MG63 (cell line): ENCODE results near the gene ASPHD2. TPM values are rescaled to one million over a fixed set of nuclear protein-coding genes. Genes with fewer than 3 reads are reported as not detected.

Experiments used
- DNase-seq: peaks from one replicate; pipeline ENCODE4 v3.0.0-alpha.2; 2020
- H3K27me3 ChIP-seq: fragments of 250-450 bp; sonication (Bioruptor Pico); 2 replicates; pipeline ENCODE4 v1.5.1; 2020; ENCODE audit warnings: mild to moderate bottlenecking, moderate library complexity
- H3K36me3 ChIP-seq: fragments of 250-450 bp; sonication (Bioruptor Pico); 2 replicates; pipeline ENCODE4 v1.5.1; 2020; ENCODE audit warnings: mild to moderate bottlenecking, moderate library complexity
- H3K4me3 ChIP-seq: fragments of 250-450 bp; sonication (Bioruptor Pico); 2 replicates; pipeline ENCODE4 v1.5.1; 2020; ENCODE audit warnings: mild to moderate bottlenecking, moderate library complexity
- H3K9me3 ChIP-seq: fragments of 250-450 bp; sonication (Bioruptor Pico); 2 replicates; pipeline ENCODE4 v1.5.1; 2020; ENCODE audit warnings: mild to moderate bottlenecking, moderate library complexity
- total RNA-seq: library from RNA; depleted of rRNA; stranded (reverse); fragments of >200 nt; shearing (Covaris generic); gene quantifications from 2 replicates; pipeline ENCODE4 v1.2.3, GENCODE V29; 2014; ENCODE audit warnings: low replicate concordance

The ASPHD2 gene
- total RNA-seq, 1 experiment from 2014 or later, result 3.4 TPM

- H3K4me3 ChIP-seq, result no peak overlapping the region
- no peaks in the 10 kb centered on the region for H3K9me3 ChIP-seq
- no peak for DNase-seq
- peaks cover 30% of the 10 kb centered on the region for H3K36me3 ChIP-seq
- no peaks in the 10 kb centered on the region for H3K27me3 ChIP-seq
Measured at GRCh38 chr22:26479792-26480610, 50.9 kb downstream of the ASPHD2 start.

- no peak overlapping the region for H3K4me3 ChIP-seq
- H3K9me3 ChIP-seq, result no peaks in the 10 kb centered on the region
- peaks cover 30% of the 10 kb centered on the region for H3K36me3 ChIP-seq
- no peaks in the 10 kb centered on the region for H3K27me3 ChIP-seq
- DNase-seq, result no peak
Measured at GRCh38 chr22:26480611-26480932, 51.5 kb downstream of the ASPHD2 start.

- peaks cover 30% of the 10 kb centered on the region for H3K36me3 ChIP-seq
- H3K4me3 ChIP-seq, result no peak overlapping the region
- DNase-seq, result no peak
- H3K27me3 ChIP-seq, result no peaks in the 10 kb centered on the region
- H3K9me3 ChIP-seq, result no peaks in the 10 kb centered on the region
Measured at GRCh38 chr22:26481112-26481693, 52.1 kb downstream of the ASPHD2 start.

- no peaks in the 10 kb centered on the region for H3K9me3 ChIP-seq
- no peak for DNase-seq
- H3K4me3 ChIP-seq, result no peak overlapping the region
Measured at GRCh38 chr22:26481694-26482093, 52.6 kb downstream of the ASPHD2 start.

GRCh38 chr22:26482161-26482560 is 53.1 kb downstream of the ASPHD2 start:
- no peaks in the 10 kb centered on the region for H3K27me3 ChIP-seq
- DNase-seq, result no peak
- peaks cover 26% of the 10 kb centered on the region for H3K36me3 ChIP-seq
- H3K4me3 ChIP-seq, result no peak overlapping the region
- H3K9me3 ChIP-seq, result no peaks in the 10 kb centered on the region

More at GRCh38 chr22:26481694-26482093, 52.6 kb downstream of the ASPHD2 start:
- Histone ChIP-seq H3K27me3 (no peaks in the 10 kb centered on the region), H3K36me3 (peaks cover 29% of the 10 kb centered on the region)

GRCh38 chr22:26483043-26483438 is 54.0 kb downstream of the ASPHD2 start:
- no peaks in the 10 kb centered on the region for H3K27me3 ChIP-seq
- DNase-seq, result no peak
- H3K9me3 ChIP-seq, result no peaks in the 10 kb centered on the region
- H3K36me3 ChIP-seq, result peaks cover 20% of the 10 kb centered on the region
- peak overlapping the region; percentile 97 for H3K4me3 ChIP-seq

GRCh38 chr22:26483439-26484359 is 54.6 kb downstream of the ASPHD2 start, which contains the start of the genes HPS4 and SRRD:
TSS of gene HPS4 (minus strand) at chr22:26483783. CDS start at chr22:26481762, 2,021 bp downstream.
TSS of gene SRRD (plus strand) at chr22:26483877. CDS start at chr22:26483891, 14 bp downstream.
- Histone ChIP-seq H3K27me3 (no peaks in the 10 kb centered on the region), H3K9me3 (no peaks in the 10 kb centered on the region), H3K36me3 (peaks cover 26% of the 10 kb centered on the region), H3K4me3 (peak within 1 kb of the TSS; percentile 97)
- peak; percentile 87 for DNase-seq

GRCh38 chr22:26484360-26484706 is 55.3 kb downstream of the ASPHD2 start:
- Histone ChIP-seq H3K4me3 (peak overlapping the region; percentile 97), H3K9me3 (no peaks in the 10 kb centered on the region), H3K27me3 (no peaks in the 10 kb centered on the region), H3K36me3 (peaks cover 25% of the 10 kb centered on the region)
- no peak for DNase-seq

- Histone ChIP-seq H3K27me3 (no peaks in the 10 kb centered on the region), H3K36me3 (peaks cover 29% of the 10 kb centered on the region), H3K9me3 (no peaks in the 10 kb centered on the region), H3K4me3 (peak overlapping the region; percentile 97)
- no peak for DNase-seq
Measured at GRCh38 chr22:26485013-26485412, 56.0 kb downstream of the ASPHD2 start.

GRCh38 chr22:26485806-26486390 is 56.8 kb downstream of the ASPHD2 start:
- peaks cover 33% of the 10 kb centered on the region for H3K36me3 ChIP-seq
- no peak overlapping the region for H3K4me3 ChIP-seq
- H3K9me3 ChIP-seq, result no peaks in the 10 kb centered on the region
- DNase-seq, result no peak
- H3K27me3 ChIP-seq, result no peaks in the 10 kb centered on the region

- H3K9me3 ChIP-seq, result no peaks in the 10 kb centered on the region
- no peak for DNase-seq
Measured at GRCh38 chr22:26486394-26486793, 57.3 kb downstream of the ASPHD2 start.

GRCh38 chr22:26487996-26488395 is 58.9 kb downstream of the ASPHD2 start:
- no peak overlapping the region for H3K4me3 ChIP-seq
- DNase-seq, result no peak
- no peaks in the 10 kb centered on the region for H3K9me3 ChIP-seq
- peaks cover 45% of the 10 kb centered on the region for H3K36me3 ChIP-seq
- no peaks in the 10 kb centered on the region for H3K27me3 ChIP-seq

More at GRCh38 chr22:26486394-26486793, 57.3 kb downstream of the ASPHD2 start:
- no peaks in the 10 kb centered on the region for H3K27me3 ChIP-seq
- H3K36me3 ChIP-seq, result peaks cover 36% of the 10 kb centered on the region
- no peak overlapping the region for H3K4me3 ChIP-seq

- Histone ChIP-seq H3K9me3 (no peaks in the 10 kb centered on the region), H3K4me3 (no peak overlapping the region), H3K36me3 (peaks cover 60% of the 10 kb centered on the region), H3K27me3 (no peaks in the 10 kb centered on the region)
- DNase-seq, result no peak
Measured at GRCh38 chr22:26489447-26490036, 60.5 kb downstream of the ASPHD2 start.

- Histone ChIP-seq H3K27me3 (no peaks in the 10 kb centered on the region), H3K36me3 (peaks cover 78% of the 10 kb centered on the region), H3K4me3 (no peak overlapping the region), H3K9me3 (no peaks in the 10 kb centered on the region)
- no peak for DNase-seq
Measured at GRCh38 chr22:26492220-26492619, 63.2 kb downstream of the ASPHD2 start.

GRCh38 chr22:26494506-26494905 is 65.4 kb downstream of the ASPHD2 start:
- no peak for DNase-seq
- H3K9me3 ChIP-seq, result no peaks in the 10 kb centered on the region
- no peaks in the 10 kb centered on the region for H3K27me3 ChIP-seq
- H3K36me3 ChIP-seq, result peaks cover 74% of the 10 kb centered on the region
- no peak overlapping the region for H3K4me3 ChIP-seq
